ENCODE measurements around the gene TEP1. TPM values are rescaled to one million over a fixed set of nuclear protein-coding genes. Genes with fewer than 3 reads are reported as not detected.

Gene TEP1
- total RNA-seq, 2 experiments from 2014 or later, result 21.6 to 22.1 TPM

DNA sequence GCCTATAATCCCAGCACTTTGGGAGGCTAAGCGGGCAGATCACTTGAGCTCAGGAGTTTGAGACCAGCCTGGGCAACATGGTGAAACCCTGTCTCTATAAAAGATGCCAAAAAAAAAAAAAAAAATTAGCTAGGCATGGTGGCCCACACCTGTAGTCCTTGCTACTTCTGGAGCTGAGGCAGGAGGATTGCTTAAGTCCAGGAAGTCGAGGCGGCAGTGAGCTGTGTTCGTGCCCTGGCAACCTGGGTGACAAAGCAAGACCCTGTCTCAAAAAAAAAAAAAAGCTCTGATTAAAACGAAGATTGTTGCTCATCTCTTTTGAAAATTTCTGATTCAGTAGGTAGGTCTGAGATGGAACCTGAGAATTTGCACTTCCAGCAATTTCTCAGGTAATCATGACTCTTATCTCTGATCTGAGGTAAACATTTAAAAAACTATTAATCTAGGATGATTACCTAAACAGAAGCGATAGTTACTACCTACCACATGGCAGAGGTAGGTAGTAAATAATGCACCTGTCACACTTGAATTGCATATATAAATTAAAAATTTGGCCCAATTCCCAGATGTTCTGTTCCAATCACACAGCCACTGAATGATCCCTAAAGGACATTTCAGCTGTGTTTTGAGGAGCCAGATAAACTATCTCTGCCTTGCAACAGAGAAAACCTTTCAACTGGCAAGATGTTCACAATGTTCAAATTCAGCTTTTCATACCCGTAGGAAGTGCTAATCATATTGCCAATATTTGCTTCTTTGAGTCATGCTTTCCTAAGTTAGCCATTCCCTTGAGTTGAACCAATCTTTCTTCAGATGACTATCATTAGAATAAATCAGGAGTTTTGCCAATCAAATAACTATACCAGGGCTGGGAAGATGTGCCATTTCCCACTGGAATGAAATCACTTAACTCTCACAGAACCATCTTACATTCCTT, 4.2 kb upstream of the TEP1 start:
- no peaks in the 10 kb centered on the region for H3K9me3 Mint-ChIP-seq
- no peak overlapping the region for H3K27ac Mint-ChIP-seq
- no peak for DNase-seq
- no peak overlapping the region for H3K4me3 Mint-ChIP-seq
- no peaks in the 10 kb centered on the region for H3K36me3 Mint-ChIP-seq
- H3K27me3 Mint-ChIP-seq, result no peaks in the 10 kb centered on the region
- peaks cover 18% of the 10 kb centered on the region for H3K4me1 Mint-ChIP-seq

GRCh38 chr14:20416223-20416622, 2.9 kb upstream of the TEP1 start:
- Mint-ChIP-seq H3K4me1 (peaks cover 27% of the 10 kb centered on the region), H3K9me3 (no peaks in the 10 kb centered on the region), H3K27ac (peak overlapping the region; percentile 7), H3K27me3 (no peaks in the 10 kb centered on the region), H3K36me3 (peaks cover 4% of the 10 kb centered on the region), H3K4me3 (no peak overlapping the region)
- DNase-seq, result no peak

DNA sequence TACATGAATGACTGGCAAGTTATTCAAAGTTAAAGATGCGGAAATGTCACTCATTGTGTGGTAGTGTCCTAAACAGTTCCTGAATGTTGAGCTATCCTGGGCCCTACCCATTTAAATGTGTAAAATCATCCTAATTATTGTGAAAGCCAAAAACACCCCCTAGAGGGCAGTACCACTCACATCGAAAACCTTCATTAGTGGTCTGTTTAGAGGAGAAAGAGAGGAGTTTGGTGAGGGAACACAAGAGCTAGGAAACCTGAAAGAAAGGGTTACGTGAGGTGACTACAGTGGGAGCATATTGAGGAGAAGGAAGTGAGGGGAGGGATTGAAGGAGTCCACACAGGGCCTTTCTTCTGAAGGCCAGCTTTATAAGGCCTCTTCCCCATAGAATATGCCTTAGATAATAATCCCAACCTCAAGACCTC, 2.5 kb upstream of the TEP1 start:
- no peaks in the 10 kb centered on the region for H3K9me3 Mint-ChIP-seq
- peak overlapping the region; percentile 7 for H3K27ac Mint-ChIP-seq
- peaks cover 7% of the 10 kb centered on the region for H3K36me3 Mint-ChIP-seq
- no peaks in the 10 kb centered on the region for H3K27me3 Mint-ChIP-seq
- DNase-seq, result peak; percentile 18
- no peak overlapping the region for H3K4me3 Mint-ChIP-seq
- H3K4me1 Mint-ChIP-seq, result peaks cover 30% of the 10 kb centered on the region

DNA sequence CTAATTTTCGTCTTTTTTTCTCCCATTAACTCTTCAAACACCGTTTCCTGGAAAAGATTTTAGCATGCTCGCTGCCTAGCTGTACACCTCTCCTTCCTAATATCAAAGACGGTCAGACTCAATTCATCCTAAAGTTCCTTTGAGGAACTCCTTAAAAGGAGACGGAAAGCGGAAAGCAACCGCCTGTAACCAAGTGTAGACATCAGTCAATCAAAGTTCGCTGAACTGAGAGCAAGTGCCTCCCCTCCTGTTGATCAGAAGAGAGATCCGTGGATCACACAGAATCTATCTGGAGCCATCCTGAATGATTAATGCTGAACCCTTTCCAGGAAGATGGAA, 412 bp upstream of the TEP1 start:
- Mint-ChIP-seq H3K4me1 (peaks cover 37% of the 10 kb centered on the region), H3K9me3 (no peaks in the 10 kb centered on the region), H3K36me3 (peaks cover 10% of the 10 kb centered on the region), H3K27ac (peak overlapping the region; percentile 89), H3K27me3 (no peaks in the 10 kb centered on the region), H3K4me3 (peak overlapping the region; percentile 93)
- DNase-seq, result peak; percentile 8

- no peaks in the 10 kb centered on the region for H3K9me3 Mint-ChIP-seq
- H3K4me1 Mint-ChIP-seq, result peaks cover 40% of the 10 kb centered on the region
- H3K27me3 Mint-ChIP-seq, result no peaks in the 10 kb centered on the region
- H3K36me3 Mint-ChIP-seq, result peaks cover 14% of the 10 kb centered on the region
- peak overlapping the region; percentile 89 for H3K27ac Mint-ChIP-seq
- H3K4me3 Mint-ChIP-seq, result peak overlapping the region; percentile 93
- no peak for DNase-seq
Measured at GRCh38 chr14:20412411-20412810, 890 bp downstream of the TEP1 start.

GRCh38 chr14:20409226-20409625, 4.1 kb downstream of the TEP1 start:
- H3K36me3 Mint-ChIP-seq, result peaks cover 36% of the 10 kb centered on the region
- no peaks in the 10 kb centered on the region for H3K9me3 Mint-ChIP-seq
- H3K27ac Mint-ChIP-seq, result peak overlapping the region; percentile 30
- no peak overlapping the region for H3K4me3 Mint-ChIP-seq
- H3K4me1 Mint-ChIP-seq, result peaks cover 49% of the 10 kb centered on the region
- no peaks in the 10 kb centered on the region for H3K27me3 Mint-ChIP-seq
- no peak for DNase-seq

GRCh38 chr14:20403521-20403920, 9.8 kb downstream of the TEP1 start:
- Mint-ChIP-seq H3K27me3 (no peaks in the 10 kb centered on the region), H3K9me3 (no peaks in the 10 kb centered on the region), H3K4me1 (peaks cover 49% of the 10 kb centered on the region), H3K27ac (no peak overlapping the region), H3K4me3 (no peak overlapping the region), H3K36me3 (peaks cover 58% of the 10 kb centered on the region)
- no peak for DNase-seq

GRCh38 chr14:20400965-20401593, 12.2 kb downstream of the TEP1 start:
- peak; percentile 11 for DNase-seq
- Mint-ChIP-seq H3K9me3 (no peaks in the 10 kb centered on the region), H3K27ac (peak overlapping the region; percentile 93), H3K4me3 (peak overlapping the region; percentile 71), H3K27me3 (no peaks in the 10 kb centered on the region), H3K36me3 (peaks cover 52% of the 10 kb centered on the region), H3K4me1 (peaks cover 34% of the 10 kb centered on the region)

DNA sequence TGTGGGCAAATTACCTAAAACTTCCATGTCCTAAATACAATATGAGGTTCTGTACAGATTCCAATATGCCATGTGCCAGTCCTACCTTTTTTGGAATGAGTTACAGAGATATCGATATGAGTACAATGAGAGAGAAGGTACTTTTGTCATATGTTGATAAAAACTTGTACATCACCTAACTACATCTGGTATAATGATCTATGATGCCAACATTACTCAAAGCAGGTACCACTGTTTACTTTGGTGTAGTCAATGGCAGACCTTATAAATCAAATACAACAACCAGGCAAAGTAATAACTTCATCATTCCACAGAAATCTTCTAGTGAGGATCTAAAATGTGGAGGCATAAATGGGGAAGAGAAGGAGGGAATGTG, 12.7 kb downstream of the TEP1 start:
- no peaks in the 10 kb centered on the region for H3K9me3 Mint-ChIP-seq

DNA sequence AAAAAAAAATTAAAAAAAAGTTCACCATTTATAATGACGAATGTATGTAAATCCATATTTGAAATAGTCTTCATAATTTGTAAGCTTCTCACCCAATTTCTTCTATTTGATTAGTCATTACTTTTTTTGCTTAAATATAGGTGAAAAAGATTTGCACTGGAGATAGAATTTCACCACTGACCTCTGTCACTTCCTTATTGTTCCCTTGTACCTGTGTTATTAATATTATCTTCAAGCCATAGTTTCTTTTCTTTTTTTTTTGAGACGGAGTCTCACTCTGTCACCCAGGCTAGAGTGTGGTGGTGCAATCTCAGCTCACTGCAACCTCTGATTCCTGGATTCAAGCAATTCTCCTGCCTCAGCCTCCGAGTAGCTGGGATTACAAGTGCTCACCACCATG, 15.8 kb downstream of the TEP1 start:
- H3K4me3 Mint-ChIP-seq, result no peak overlapping the region
- H3K9me3 Mint-ChIP-seq, result no peaks in the 10 kb centered on the region
- H3K27ac Mint-ChIP-seq, result no peak overlapping the region
- H3K36me3 Mint-ChIP-seq, result peaks cover 41% of the 10 kb centered on the region
- peaks cover 18% of the 10 kb centered on the region for H3K4me1 Mint-ChIP-seq
- DNase-seq, result no peak
- H3K27me3 Mint-ChIP-seq, result no peaks in the 10 kb centered on the region

More for the DNA sequence above, 12.7 kb downstream of the TEP1 start:
- Mint-ChIP-seq H3K4me1 (peaks cover 30% of the 10 kb centered on the region), H3K27me3 (no peaks in the 10 kb centered on the region), H3K36me3 (peaks cover 54% of the 10 kb centered on the region), H3K27ac (peak overlapping the region; percentile 93), H3K4me3 (peak overlapping the region; percentile 71)
- DNase-seq, result no peak

GRCh38 chr14:20391505-20391904, 21.8 kb downstream of the TEP1 start:
- H3K27ac Mint-ChIP-seq, result no peak overlapping the region
- no peaks in the 10 kb centered on the region for H3K27me3 Mint-ChIP-seq
- no peaks in the 10 kb centered on the region for H3K9me3 Mint-ChIP-seq
- no peak for DNase-seq
- no peak overlapping the region for H3K4me3 Mint-ChIP-seq
- peaks cover 2% of the 10 kb centered on the region for H3K4me1 Mint-ChIP-seq
- peaks cover 26% of the 10 kb centered on the region for H3K36me3 Mint-ChIP-seq

- no peak overlapping the region for H3K4me3 Mint-ChIP-seq
- no peak for DNase-seq
- H3K27me3 Mint-ChIP-seq, result no peaks in the 10 kb centered on the region
- H3K9me3 Mint-ChIP-seq, result no peaks in the 10 kb centered on the region
- peaks cover 2% of the 10 kb centered on the region for H3K4me1 Mint-ChIP-seq
- H3K36me3 Mint-ChIP-seq, result peaks cover 18% of the 10 kb centered on the region
- no peak overlapping the region for H3K27ac Mint-ChIP-seq
Measured at GRCh38 chr14:20388159-20388558, 25.1 kb downstream of the TEP1 start.

GRCh38 chr14:20387576-20387975, 25.7 kb downstream of the TEP1 start:
- H3K36me3 Mint-ChIP-seq, result peaks cover 14% of the 10 kb centered on the region
- H3K9me3 Mint-ChIP-seq, result no peaks in the 10 kb centered on the region
- H3K4me1 Mint-ChIP-seq, result peaks cover 2% of the 10 kb centered on the region
- no peaks in the 10 kb centered on the region for H3K27me3 Mint-ChIP-seq
- no peak overlapping the region for H3K4me3 Mint-ChIP-seq
- DNase-seq, result no peak
- no peak overlapping the region for H3K27ac Mint-ChIP-seq

GRCh38 chr14:20386276-20386855, 26.9 kb downstream of the TEP1 start:
- peaks cover 2% of the 10 kb centered on the region for H3K4me1 Mint-ChIP-seq
- DNase-seq, result no peak
- no peak overlapping the region for H3K27ac Mint-ChIP-seq
- no peak overlapping the region for H3K4me3 Mint-ChIP-seq
- H3K36me3 Mint-ChIP-seq, result peaks cover 13% of the 10 kb centered on the region
- H3K27me3 Mint-ChIP-seq, result no peaks in the 10 kb centered on the region
- no peaks in the 10 kb centered on the region for H3K9me3 Mint-ChIP-seq

GRCh38 chr14:20384886-20385285, 28.4 kb downstream of the TEP1 start:
- DNase-seq, result no peak
- Mint-ChIP-seq H3K27ac (no peak overlapping the region), H3K36me3 (peaks cover 14% of the 10 kb centered on the region), H3K9me3 (no peaks in the 10 kb centered on the region), H3K4me3 (no peak overlapping the region), H3K27me3 (no peaks in the 10 kb centered on the region), H3K4me1 (no peaks in the 10 kb centered on the region)
